ENCODE measurements around the gene FBXL17.

DNA sequence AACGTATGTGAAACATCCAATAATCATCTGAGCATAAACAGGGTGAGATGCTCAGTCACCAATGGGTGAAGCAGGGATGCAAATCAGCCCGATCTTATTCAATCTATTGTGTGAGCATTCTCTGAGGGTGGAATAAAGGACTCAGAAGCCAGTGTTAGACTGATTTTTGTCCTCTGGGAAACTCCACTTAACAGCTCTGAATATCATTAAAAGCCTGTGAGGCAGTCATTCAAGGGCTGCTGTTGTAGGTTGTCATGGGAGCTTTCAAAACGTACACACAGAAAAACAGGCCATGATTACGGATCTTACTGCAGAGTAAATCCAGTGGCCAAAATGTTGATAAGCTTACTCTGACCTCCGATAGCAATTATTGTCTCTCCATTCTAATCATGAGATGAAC lies 444.7 kb downstream of the FBXL17 start:
- TF ChIP-seq, protein P1, sequence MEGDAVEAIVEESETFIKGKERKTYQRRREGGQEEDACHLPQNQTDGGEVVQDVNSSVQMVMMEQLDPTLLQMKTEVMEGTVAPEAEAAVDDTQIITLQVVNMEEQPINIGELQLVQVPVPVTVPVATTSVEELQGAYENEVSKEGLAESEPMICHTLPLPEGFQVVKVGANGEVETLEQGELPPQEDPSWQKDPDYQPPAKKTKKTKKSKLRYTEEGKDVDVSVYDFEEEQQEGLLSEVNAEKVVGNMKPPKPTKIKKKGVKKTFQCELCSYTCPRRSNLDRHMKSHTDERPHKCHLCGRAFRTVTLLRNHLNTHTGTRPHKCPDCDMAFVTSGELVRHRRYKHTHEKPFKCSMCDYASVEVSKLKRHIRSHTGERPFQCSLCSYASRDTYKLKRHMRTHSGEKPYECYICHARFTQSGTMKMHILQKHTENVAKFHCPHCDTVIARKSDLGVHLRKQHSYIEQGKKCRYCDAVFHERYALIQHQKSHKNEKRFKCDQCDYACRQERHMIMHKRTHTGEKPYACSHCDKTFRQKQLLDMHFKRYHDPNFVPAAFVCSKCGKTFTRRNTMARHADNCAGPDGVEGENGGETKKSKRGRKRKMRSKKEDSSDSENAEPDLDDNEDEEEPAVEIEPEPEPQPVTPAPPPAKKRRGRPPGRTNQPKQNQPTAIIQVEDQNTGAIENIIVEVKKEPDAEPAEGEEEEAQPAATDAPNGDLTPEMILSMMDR (IDR thresholded peaks at IDR 0.05; ENCODE audit: insufficient read depth, low read length, poor library complexity, severe bottlenecking), result no peak
- TF ChIP-seq EZH2phosphoT487 (conservative IDR thresholded peaks at IDR 0.05; ENCODE audit: low read length), result no peak

Measured in SU-DHL-6 (cell line).